COR-L47 (cell line): Measurements from ENCODE around the gene C1QB.
A peak's percentile ranks its signal among the peaks of the same experiment; 100 is the strongest.
"Not testable (repeated sequence)": the region's sequence is repeated elsewhere in the genome, so short reads cannot be mapped to it uniquely, and the experiment has no call there.

Experiments used
- DNase-seq: peaks from one replicate; lab custom pipeline; 2025; lab: John Stamatoyannopoulos, UW

Gene C1QB

DNA sequence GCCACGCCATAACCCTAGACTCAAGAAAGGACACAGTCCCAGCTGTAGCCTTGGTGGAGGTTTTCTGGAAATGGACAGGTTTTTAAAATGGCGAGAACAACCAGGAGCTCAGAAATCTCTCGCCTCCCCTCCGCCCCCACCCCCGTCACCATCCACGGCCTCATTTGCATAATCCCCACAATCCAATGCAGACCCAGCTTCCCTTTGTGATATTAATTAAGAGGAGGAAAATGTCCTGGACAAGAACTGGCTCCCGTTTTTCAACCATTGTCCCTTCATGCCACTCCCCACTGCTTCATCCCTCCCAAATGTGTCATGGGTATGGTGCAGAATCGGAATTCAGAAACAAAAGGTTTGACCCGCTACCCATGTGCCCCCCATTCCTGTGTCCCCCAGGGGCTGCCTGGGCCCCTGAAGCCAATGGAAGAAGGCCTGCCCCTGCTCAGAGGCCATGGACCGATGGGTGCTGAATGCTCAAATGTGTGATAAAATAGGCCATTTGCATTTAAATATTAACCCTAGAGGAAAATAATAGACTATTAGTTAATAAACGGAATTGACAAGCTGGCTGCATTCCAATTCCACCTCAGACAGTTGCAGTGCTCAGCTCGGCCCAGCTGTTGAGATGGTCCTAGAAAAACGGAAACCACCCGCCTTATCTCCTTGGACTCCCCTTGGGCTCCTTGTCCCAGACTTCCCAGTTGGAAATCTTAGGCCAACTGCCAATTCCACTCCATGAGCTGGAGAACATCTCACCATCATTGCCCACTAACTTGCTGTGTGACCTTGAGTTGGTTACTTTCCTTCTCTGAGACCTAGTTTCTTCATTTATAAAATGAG lies 46.9 kb downstream of the C1QB start:
- DNase-seq, result no peak

- no peak for DNase-seq
These were observed 49.5 kb downstream of the C1QB start for GRCh38 chr1:22702296-22703085.

GRCh38 chr1:22704440-22705067 lies 51.5 kb downstream of the C1QB start:
- peak; percentile 78 for DNase-seq

- no peak for DNase-seq
These were observed 52.5 kb downstream of the C1QB start for GRCh38 chr1:22705586-22705985.

DNA sequence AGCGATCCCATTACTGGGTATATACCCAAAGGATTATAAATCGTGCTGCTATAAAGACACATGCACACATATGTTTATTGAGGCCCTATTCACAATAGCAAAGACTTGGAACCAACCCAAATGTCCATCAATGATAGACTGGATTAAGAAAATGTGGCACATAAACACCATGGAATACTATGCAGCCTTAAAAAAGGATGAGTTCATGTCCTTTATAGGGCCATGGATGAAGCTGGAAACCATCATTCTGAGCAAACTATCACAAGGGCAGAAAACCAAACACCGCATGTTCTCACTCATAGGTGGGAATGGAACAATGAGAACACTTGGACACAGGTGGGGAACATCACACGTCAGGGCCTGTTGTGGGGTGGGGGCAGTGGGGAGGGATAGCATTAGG lies 53.1 kb downstream of the C1QB start:
- DNase-seq, result not testable (repeated sequence)

DNA sequence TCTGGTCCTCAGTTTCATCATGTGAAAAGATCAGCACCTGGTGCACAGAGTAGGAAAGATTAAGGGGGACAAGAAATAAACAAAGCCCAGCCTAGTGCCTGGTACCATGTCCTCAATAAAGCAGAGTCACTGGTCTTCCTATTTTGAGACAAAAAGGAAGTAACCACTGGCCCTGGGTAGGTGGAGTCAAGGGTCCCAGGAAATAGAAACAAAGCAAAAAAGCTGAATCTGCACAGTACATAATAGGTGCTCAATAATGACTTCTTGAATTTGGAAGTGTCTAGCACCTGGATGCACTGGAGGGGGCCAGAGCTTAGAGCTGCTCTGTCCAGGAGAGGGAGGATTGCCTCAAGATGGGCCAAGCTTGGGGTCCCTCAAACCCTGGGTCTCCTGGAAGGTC lies 55.7 kb downstream of the C1QB start:
- no peak for DNase-seq

DNA sequence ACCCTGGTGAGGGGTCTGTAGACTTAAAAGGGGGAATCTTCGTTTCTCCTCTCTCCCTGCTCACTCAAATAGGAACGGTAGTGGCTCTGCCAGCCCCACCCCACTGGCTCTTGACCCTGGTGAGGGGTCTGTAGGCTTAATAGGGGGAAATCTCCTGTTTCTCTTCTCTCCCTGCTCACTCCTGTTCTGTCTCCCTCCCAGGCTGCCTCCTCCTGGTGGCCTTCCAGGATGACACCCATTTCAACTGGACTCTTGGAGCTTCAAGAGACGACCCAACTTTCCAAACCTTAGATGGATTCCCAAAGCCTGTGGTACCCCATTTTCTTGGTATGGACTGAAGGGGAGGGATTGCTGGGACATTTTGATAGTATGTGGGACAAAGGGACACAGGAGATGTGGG lies 56.2 kb downstream of the C1QB start:
- no peak for DNase-seq

DNA sequence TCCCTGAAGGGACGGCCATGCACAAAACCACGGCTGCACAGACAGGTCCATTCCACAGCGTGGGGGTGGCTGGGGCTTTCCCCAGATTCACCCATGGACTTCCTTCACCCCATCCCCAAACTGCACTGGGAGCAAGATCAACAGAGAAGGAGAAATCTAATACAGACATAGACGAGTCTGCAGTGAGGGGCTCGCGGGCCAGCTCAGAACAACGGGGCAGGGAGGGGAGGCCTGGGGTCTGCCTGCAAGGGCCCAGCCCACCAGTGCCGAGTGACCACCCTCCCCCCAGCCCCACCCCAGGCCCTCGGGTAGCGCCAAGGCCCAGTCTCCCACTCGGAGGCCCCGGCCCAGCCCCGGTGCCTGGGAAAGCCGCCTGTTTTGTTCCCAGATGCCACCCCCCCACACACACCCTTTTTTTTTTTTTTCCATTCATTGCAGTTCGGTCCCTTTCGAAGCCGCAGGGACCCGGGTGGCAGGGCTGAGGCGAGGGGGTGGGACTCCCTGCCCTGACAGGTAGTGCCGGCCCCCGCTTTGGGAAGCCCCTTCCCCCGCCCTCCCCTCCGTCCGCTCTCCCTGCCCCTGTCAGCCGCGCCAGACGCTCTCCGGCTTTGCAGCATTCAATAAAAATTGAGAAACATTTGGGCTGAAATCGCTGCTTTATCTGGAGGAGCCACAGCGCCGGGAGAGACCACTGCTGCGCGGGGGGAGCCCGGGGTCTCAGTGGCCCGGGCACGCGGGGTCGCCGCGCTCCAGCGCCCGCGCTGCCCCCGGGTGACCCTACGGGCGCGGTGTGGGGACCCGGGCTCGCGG lies 57.1 kb downstream of the C1QB start:
- peak; percentile 28 for DNase-seq

DNA sequence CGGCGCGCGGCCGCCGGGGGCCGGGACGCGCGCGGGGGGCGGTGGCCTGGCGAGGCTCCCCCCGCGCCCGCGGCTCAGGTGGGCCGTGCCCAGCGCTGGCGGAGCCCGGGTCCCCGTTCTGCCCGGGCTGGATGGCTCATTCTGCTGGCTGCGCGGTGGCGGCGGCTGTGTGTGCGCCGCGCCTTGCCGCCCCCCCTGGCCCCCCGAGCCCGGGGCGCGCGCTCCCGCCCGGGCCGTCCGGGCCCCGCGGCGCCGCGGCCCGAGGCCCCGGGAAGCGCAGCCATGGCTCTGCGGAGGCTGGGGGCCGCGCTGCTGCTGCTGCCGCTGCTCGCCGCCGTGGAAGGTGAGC lies 57.6 kb downstream of the C1QB start, which contains the start of gene EPHB2:
TSS of gene EPHB2 (plus strand) at position 139 of the 349 bp plus-strand sequence. CDS start at position 283, 144 bp downstream.
- peak; percentile 34 for DNase-seq

DNA sequence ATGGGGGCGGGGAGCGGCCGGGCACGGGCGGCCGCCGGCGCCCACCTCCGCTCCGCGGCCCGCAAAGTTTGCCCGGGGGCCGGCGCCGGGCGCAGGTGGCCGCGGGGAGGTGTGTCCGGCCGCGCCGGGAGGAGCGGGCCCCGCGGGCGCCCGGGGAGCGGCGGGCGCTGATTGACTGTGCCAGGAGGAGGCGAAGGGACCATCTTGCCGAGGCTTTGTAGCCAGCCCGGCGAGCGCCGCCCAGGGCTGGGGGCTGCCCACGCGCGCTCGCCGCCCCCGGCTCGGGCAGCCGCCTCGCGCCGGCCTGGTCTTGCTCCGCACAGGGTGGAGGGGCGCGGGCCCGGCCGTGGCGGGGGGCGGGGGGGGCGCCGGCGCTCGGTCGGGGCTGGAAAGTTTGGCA lies 58.0 kb downstream of the C1QB start:
- peak; percentile 15 for DNase-seq
